ENCODE measurements around the gene GNPTG.

GNPTG gene

DNA sequence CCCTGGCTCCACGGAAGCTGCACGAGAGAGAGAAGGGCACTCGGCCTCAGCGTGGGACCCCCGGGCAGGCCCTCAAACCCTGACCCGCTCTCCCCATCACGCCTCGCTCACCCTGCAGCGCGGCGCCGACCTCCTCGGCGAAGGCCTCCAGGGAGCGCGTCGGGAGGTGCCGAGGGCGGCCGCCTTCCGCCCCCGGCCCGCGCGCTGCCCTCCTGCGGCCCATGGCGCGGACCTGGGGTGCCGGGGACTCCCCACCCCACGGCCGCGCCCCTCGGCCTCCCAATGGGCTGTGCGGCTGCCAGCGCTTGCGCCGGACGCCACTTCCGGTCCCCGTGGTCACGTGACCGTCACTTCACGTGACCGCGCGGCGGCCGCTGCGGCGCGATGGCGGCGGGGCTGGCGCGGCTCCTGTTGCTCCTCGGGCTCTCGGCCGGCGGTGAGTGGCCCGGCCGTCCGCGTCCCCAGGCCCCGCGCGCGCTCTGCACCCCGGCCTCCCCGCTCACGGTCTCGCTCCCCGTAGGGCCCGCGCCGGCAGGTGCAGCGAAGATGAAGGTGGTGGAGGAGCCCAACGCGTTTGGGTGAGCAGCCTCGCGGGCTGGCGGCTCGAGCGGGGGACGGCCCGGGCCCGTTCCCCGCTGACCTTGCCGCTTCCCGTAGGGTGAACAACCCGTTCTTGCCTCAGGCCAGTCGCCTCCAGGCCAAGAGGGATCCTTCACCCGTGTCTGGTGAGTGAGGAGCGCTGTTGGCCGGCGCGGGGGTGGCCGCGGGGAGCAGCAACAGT lies at the start of gene GNPTG, which contains the start of gene TSR3:
TSS of gene GNPTG (plus strand) at position 350 of the 781 bp plus-strand sequence. CDS start at position 385, 35 bp downstream.
TSS of gene TSR3 (minus strand) at position 297 of the 781 bp plus-strand sequence. CDS start at position 223, 74 bp downstream.
- DNase-seq, result no peak

DNA sequence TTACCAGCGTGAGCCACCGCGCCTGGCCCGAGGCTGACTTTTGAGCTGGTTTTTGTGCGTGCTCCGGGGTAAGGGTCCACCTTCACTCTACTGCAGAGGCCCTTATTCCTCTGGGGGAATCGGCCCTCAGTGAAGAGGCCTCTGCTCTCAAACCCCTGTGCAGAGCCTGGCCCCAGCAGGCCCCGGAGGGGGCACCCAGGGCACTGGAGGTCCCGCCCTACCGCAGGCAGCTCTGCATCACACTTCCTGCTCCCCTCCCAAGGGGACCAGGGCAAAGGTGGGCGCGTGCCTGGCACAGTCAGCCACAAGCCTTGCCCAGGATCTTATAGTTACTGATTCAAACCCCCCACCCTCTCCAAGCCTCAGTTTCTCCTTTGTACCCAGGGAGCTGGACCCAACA lies 45.9 kb upstream of the GNPTG start:
- no peak for DNase-seq

DNA sequence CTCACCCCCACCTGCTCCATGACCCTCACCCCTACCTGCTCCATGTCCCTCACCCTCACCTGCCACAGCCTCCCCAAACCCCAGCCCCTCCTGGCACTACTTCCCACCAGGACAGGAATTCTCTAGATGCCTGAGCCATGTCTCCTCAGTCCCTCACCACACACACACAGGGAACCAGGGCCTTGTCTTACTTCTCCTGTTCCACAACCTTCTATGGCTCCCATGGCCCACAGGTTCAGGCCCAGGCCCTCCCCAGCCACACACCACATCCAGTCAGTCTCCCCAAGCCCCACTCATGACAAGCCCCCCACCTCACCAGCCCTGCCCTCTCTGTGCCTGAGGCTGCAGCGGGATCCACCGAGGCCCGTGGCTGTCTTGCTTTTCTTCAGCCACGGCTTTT lies 45.4 kb upstream of the GNPTG start:
- no peak for DNase-seq

DNA sequence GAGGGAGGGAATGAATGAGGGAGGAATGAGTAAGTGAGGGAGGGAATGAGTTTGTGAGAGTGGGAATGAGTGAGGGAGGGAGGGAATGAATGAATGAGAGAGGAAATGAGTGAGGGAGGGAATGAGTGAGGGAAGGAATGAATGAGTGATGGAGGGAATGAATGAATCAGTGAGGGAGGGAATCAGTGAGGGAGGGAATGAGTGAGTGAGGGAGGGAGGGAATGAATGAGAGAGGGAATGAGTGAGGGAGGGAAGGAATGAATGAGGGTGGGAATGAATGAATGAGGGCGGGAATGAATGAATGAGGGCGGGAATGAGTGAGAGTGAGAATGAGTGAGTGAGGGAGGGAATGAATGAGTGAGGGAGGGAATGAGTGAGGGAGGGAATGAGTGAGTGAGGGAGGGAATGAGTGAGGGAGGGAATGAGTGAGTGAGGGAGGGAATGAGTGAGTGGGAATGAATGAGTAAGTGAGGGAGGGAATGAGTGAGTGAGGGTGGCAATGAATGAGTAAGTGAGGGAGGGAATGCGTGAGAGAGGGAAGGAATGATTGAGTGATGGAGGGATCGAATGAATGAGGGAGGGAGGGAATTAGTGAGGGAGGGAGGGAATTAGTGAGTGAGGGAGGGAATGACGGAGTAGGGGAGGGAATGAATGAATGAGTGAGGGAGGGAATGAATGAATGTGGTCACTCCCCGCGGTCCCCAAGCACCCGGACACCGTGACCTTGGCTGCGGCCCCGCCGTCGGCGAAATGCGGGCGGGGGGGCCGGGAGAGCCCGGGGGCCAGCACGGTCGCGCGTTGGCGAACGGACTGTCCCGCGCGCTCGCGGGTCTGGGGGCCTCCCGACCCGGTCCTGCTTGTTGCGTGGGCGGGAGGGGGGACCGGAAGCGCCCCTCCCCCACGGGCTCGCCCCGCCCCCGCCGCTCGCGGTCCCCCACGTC lies 43.4 kb upstream of the GNPTG start:
- no peak for DNase-seq

- DNase-seq, result peak; percentile 73
These were observed 42.5 kb upstream of the GNPTG start, which contains the start of gene UBE2I for GRCh38 chr16:1308977-1309885. Gene UBE2I, plus strand, starts transcription at chr16:1309636. Its CDS starts 4,395 bp downstream, at chr16:1314031.

GRCh38 chr16:1309888-1310831 lies 41.6 kb upstream of the GNPTG start:
- DNase-seq, result no peak

- no peak for DNase-seq
These were observed 40.9 kb upstream of the GNPTG start for GRCh38 chr16:1310832-1311200.

GRCh38 chr16:1311212-1311737 lies 40.5 kb upstream of the GNPTG start:
- no peak for DNase-seq

DNA sequence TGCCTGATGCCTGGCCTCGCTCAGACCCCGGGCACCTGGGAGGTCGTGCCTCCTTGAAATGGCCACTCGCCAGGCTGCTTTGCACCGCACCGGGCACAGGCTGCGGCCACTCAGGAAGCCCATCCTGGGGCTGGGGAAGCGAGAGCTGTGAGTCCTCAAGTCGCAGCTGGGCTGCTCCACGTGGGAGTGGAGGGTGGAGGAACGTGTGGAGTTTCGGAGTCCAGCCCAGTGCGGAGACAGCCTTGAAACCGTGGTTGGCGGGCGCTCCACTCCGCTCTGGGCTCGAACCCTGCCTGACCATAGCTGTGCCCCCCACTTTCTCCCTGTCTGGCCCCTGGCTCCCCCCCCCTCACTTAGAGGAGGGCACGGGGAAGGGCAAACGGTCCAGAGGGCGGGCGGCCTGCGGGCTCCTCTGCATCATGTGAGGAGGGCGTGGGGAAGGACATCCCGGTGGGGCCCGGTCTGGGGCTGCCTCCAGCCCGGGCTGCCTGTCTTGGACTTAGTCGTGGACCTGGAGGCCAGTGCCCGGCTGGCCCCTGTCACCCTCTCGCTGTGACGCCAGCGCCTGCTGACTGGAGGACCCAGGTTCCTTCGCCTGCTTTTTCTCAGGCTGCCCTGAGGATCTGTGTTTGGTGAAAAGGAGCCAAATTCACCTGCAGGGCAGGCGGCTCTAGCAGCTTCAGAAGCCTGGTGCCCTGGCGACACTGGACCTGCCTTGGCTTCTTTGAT lies 39.8 kb upstream of the GNPTG start:
- DNase-seq, result no peak

DNA sequence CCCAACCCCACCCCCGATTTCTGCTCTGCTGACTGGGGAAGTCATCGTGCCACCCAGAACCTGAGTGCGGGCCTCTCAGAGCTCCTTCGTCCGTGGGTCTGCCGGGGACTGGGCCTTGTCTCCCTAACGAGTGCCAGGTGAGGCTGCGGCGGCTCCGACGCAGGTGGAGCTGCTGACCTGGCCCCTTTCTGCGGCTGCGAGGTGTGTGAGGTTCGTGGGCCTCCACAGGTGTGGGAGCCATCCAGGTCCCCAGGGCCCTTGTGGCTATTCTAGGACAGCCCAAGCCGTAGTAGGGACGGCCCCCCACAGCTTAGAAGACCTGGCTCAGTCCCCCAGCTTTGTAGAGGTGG lies 39.3 kb upstream of the GNPTG start:
- no peak for DNase-seq

GRCh38 chr16:1312903-1313302 lies 38.8 kb upstream of the GNPTG start:
- no peak for DNase-seq

DNA sequence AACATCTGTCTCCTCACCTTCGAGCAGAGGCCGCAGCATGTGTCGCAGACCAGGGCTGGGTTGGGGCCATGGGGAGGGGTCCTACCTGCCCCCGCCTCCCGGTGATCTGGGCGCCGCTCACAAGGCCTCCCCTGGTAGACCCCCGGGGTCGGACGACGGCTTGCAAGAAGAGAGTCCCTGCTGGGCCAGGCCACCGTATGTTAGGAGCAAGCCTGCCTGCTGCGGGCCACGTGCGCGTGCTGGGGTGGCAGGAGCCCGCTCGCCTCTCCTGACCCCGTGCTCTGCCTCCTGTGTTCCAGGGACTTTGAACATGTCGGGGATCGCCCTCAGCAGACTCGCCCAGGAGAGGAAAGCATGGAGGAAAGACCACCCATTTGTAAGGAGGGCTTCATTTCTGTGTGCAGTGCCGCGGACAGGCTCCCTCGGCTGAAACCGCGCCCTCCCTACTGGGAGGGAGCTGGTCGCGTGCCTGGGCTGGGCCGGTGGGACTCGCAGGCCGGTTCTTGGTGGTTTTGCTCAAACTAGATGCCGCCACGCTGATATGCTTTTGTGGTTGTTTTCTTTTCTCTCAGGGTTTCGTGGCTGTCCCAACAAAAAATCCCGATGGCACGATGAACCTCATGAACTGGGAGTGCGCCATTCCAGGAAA lies 37.9 kb upstream of the GNPTG start:
- DNase-seq, result no peak

- DNase-seq, result no peak
These were observed 37.2 kb upstream of the GNPTG start for GRCh38 chr16:1314399-1315068.

- no peak for DNase-seq
These were observed 36.4 kb upstream of the GNPTG start for GRCh38 chr16:1315081-1316032.

- DNase-seq, result no peak
These were observed 35.7 kb upstream of the GNPTG start for GRCh38 chr16:1316033-1316405.

DNA sequence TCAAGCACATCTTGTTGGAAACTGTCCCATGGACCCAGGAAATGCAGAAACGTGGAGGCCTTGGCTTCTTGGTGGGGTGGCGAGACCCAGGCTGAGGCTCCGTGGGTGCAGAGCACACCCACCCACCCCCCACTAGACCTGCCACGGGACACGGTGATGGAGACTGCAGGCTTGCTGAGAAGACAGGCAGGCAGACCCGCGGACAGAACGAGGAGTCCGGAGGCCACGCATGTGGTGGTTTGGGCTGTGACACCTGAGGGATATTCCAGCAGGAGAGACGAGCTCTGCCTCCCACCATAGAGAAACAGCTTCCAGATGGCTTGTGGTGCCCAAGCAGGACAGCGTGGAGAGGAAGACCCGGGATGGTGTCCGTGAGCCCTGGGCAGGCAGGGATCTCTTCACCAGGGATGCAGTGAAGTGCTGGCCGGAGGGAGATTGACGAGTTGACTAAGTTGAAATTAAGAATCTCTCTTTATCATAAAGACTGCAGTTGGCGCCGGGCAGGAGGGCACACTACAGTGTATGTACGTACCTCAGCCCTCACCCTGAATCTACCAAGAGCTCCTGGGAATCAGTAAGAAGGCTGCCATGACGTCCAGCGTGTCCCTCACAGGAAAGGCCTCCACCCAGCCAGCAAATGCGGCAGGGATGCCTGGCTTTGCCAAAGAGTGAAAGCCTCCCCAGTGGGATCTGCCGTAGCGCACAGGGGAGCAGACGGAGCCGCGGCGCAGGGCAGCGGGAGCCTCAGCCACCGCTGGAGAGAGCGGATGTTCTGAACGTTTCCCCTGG lies 34.1 kb upstream of the GNPTG start:
- DNase-seq, result no peak

DNA sequence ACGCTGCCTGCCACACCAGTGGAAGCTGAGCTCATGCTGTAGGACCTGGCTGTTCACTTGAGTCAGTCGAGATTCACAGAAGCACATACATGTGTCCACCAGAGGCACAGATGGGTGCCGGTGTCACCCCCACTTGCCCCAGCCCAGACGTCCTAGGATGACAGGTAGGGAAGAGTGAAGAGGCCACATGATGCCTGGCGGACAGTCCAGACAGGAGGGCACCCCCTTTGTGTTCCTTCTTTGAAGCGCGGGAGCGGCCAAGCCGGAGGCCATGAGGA lies 33.5 kb upstream of the GNPTG start:
- no peak for DNase-seq

DNA sequence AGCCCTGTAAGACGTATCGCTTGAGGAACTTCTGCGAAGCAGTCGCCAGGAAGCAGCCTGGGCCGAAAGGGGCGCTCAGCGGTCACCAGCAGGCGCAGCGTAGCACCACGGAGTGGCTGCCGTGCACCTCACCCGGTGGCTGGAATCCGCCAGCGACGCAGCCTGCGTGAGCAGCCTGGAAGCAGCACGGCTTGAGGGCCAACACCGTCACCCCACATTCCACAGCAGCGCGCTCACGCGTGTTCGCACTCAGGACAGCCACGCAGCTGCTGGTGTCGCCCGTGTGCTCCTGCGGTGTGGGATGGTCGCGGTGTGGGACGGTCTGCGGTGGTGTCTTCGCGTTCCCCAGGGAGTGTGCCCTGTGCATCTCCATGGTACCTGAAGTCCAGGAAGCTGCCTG lies 32.7 kb upstream of the GNPTG start:
- DNase-seq, result no peak
